Activated CD4-positive, alpha-beta memory T cell treated with anti-CD3 and anti-CD28 coated beads, Interleukin-2, amount 10 ng/mL, durations not matched to agents 7 days and 5 days (primary cell): ENCODE data around the gene E2F3. TPM values are rescaled to one million over a fixed set of nuclear protein-coding genes. Genes with fewer than 3 reads are reported as not detected.
"Not testable (repeated sequence)": the region's sequence is repeated elsewhere in the genome, so short reads cannot be mapped to it uniquely, and the experiment has no call there.

Experiments
- CTCF ChIA-PET: fragments of 350-600 bp; sonication (Branson Sonifier 250); formaldehyde crosslinking; loops from one replicate; lab custom pipeline; 2021; ENCODE audit warnings: antibody characterized with exemption, inconsistent platforms; lab: Charles Lee
- POLR2A ChIA-PET: fragments of 350-600 bp; sonication (Branson Sonifier 250); formaldehyde crosslinking; loops from one replicate; lab custom pipeline; 2021; ENCODE audit warnings: antibody characterized with exemption; lab: Charles Lee
- DNase-seq: peaks from one replicate; pipeline ENCODE4 v3.0.0-alpha.2; 2020
- H3K27ac Mint-ChIP-seq: one replicate; pipeline ENCODE4 v1.8.0; 2021; ENCODE audit warnings: mild to moderate bottlenecking, mixed read lengths
- H3K27me3 Mint-ChIP-seq: one replicate; pipeline ENCODE4 v1.8.0; 2021; ENCODE audit warnings: mixed read lengths
- H3K36me3 Mint-ChIP-seq: one replicate; pipeline ENCODE4 v1.8.0; 2021; ENCODE audit warnings: low read depth, mixed read lengths
- H3K4me1 Mint-ChIP-seq: one replicate; pipeline ENCODE4 v1.8.0; 2021; ENCODE audit warnings: mixed read lengths
- H3K4me3 Mint-ChIP-seq: one replicate; pipeline ENCODE4 v1.8.0; 2021; ENCODE audit warnings: mild to moderate bottlenecking, mixed read lengths
- H3K9me3 Mint-ChIP-seq: one replicate; pipeline ENCODE4 v1.8.0; 2021; ENCODE audit warnings: mixed read lengths
- total RNA-seq, 2 experiments: library from RNA; stranded (reverse); gene quantifications; one replicate each; pipeline ENCODE4 v1.2.3, GENCODE V29; 2021

E2F3 gene
- total RNA-seq, 2 experiments from 2014 or later: 29.8 to 30.1 TPM

- Mint-ChIP-seq H3K27me3 (no peaks in the 10 kb centered on the region), H3K9me3 (no peaks in the 10 kb centered on the region)
Observed at GRCh38 chr6:20479526-20479925, 77.8 kb downstream of the E2F3 start.

GRCh38 chr6:20481281-20481680 is 79.6 kb downstream of the E2F3 start:
- POLR2A ChIA-PET: no interaction called here
- no peak overlapping the region for H3K4me3 Mint-ChIP-seq
- H3K27me3 Mint-ChIP-seq: no peaks in the 10 kb centered on the region
- CTCF ChIA-PET: interaction anchor here (1.0 kb wide), 1 partner anchor 191 kb away, joined by 4 read pairs; no protein-coding TSS in a partner anchor
- DNase-seq: no peak
- H3K4me1 Mint-ChIP-seq: no peaks in the 10 kb centered on the region
- peaks cover 69% of the 10 kb centered on the region for H3K36me3 Mint-ChIP-seq
- H3K9me3 Mint-ChIP-seq: no peaks in the 10 kb centered on the region
- no peak overlapping the region for H3K27ac Mint-ChIP-seq

More at GRCh38 chr6:20479526-20479925, 77.8 kb downstream of the E2F3 start:
- H3K4me3 Mint-ChIP-seq: no peak overlapping the region
- ChIA-PET POLR2A (no interaction called here), CTCF (no interaction called here)
- H3K36me3 Mint-ChIP-seq: peaks cover 54% of the 10 kb centered on the region
- DNase-seq: no peak
- no peak overlapping the region for H3K27ac Mint-ChIP-seq
- H3K4me1 Mint-ChIP-seq: no peaks in the 10 kb centered on the region

- no peak overlapping the region for H3K27ac Mint-ChIP-seq
Observed at GRCh38 chr6:20483887-20484497, 82.3 kb downstream of the E2F3 start.

GRCh38 chr6:20486641-20487040 is 85.0 kb downstream of the E2F3 start:
- POLR2A ChIA-PET: no interaction called here
- CTCF ChIA-PET: interaction anchor here (2.1 kb wide), 1 partner anchor 82 kb away, joined by 4 read pairs; no protein-coding TSS in a partner anchor
- no peak overlapping the region for H3K27ac Mint-ChIP-seq

More at GRCh38 chr6:20483887-20484497, 82.3 kb downstream of the E2F3 start:
- DNase-seq: no peak
- POLR2A ChIA-PET: no interaction called here
- Mint-ChIP-seq H3K4me1 (peaks cover 3% of the 10 kb centered on the region), H3K9me3 (no peaks in the 10 kb centered on the region), H3K36me3 (peaks cover 90% of the 10 kb centered on the region), H3K4me3 (no peak overlapping the region), H3K27me3 (no peaks in the 10 kb centered on the region)
- CTCF ChIA-PET: no interaction called here

GRCh38 chr6:20487669-20488375 is 86.1 kb downstream of the E2F3 start:
- ChIA-PET POLR2A (no interaction called here), CTCF (interaction anchor here (2.1 kb wide), 1 partner anchor 83 kb away, joined by 4 read pairs; no protein-coding TSS in a partner anchor)
- H3K9me3 Mint-ChIP-seq: no peaks in the 10 kb centered on the region
- H3K27ac Mint-ChIP-seq: no peak overlapping the region
- no peak overlapping the region for H3K4me3 Mint-ChIP-seq
- peaks cover 3% of the 10 kb centered on the region for H3K4me1 Mint-ChIP-seq
- H3K27me3 Mint-ChIP-seq: no peaks in the 10 kb centered on the region
- H3K36me3 Mint-ChIP-seq: peaks cover 74% of the 10 kb centered on the region
- DNase-seq: no peak

More at GRCh38 chr6:20486641-20487040, 85.0 kb downstream of the E2F3 start:
- no peaks in the 10 kb centered on the region for H3K27me3 Mint-ChIP-seq
- H3K4me3 Mint-ChIP-seq: no peak overlapping the region
- H3K36me3 Mint-ChIP-seq: peaks cover 85% of the 10 kb centered on the region
- H3K4me1 Mint-ChIP-seq: peaks cover 3% of the 10 kb centered on the region
- no peak for DNase-seq
- no peaks in the 10 kb centered on the region for H3K9me3 Mint-ChIP-seq

GRCh38 chr6:20490591-20490990 is 88.9 kb downstream of the E2F3 start:
- no peak for DNase-seq
- Mint-ChIP-seq H3K4me3 (no peak overlapping the region), H3K36me3 (peaks cover 53% of the 10 kb centered on the region), H3K9me3 (no peaks in the 10 kb centered on the region), H3K4me1 (peaks cover 3% of the 10 kb centered on the region), H3K27ac (no peak overlapping the region), H3K27me3 (no peaks in the 10 kb centered on the region)
- CTCF ChIA-PET: no interaction called here
- POLR2A ChIA-PET: interaction anchor here (1.4 kb wide), 1 partner anchor 86 kb away, joined by 3 read pairs; no protein-coding TSS in a partner anchor

GRCh38 chr6:20492099-20492498 is 90.4 kb downstream of the E2F3 start:
- POLR2A ChIA-PET: no interaction called here

GRCh38 chr6:20497216-20498040 is 95.7 kb downstream of the E2F3 start:
- Mint-ChIP-seq H3K36me3 (peaks cover 4% of the 10 kb centered on the region), H3K4me1 (no peaks in the 10 kb centered on the region), H3K27ac (no peak overlapping the region), H3K9me3 (no peaks in the 10 kb centered on the region), H3K4me3 (no peak overlapping the region), H3K27me3 (no peaks in the 10 kb centered on the region)
- CTCF ChIA-PET: no interaction called here
- no peak for DNase-seq
- POLR2A ChIA-PET: interaction anchor here (1.0 kb wide), 1 partner anchor 93 kb away, joined by 3 read pairs; no protein-coding TSS in a partner anchor

More at GRCh38 chr6:20492099-20492498, 90.4 kb downstream of the E2F3 start:
- peaks cover 40% of the 10 kb centered on the region for H3K36me3 Mint-ChIP-seq
- H3K9me3 Mint-ChIP-seq: no peaks in the 10 kb centered on the region
- H3K27me3 Mint-ChIP-seq: no peaks in the 10 kb centered on the region
- CTCF ChIA-PET: no interaction called here
- no peak overlapping the region for H3K4me3 Mint-ChIP-seq
- no peak for DNase-seq
- no peaks in the 10 kb centered on the region for H3K4me1 Mint-ChIP-seq
- H3K27ac Mint-ChIP-seq: no peak overlapping the region

GRCh38 chr6:20498041-20498385 is 96.3 kb downstream of the E2F3 start:
- Mint-ChIP-seq H3K36me3 (peaks cover 3% of the 10 kb centered on the region), H3K4me3 (no peak overlapping the region), H3K9me3 (no peaks in the 10 kb centered on the region), H3K27me3 (no peaks in the 10 kb centered on the region), H3K27ac (no peak overlapping the region), H3K4me1 (no peaks in the 10 kb centered on the region)
- ChIA-PET POLR2A (interaction anchor here (1.0 kb wide), 1 partner anchor 93 kb away, joined by 3 read pairs; no protein-coding TSS in a partner anchor), CTCF (no interaction called here)
- no peak for DNase-seq

- Mint-ChIP-seq H3K27ac (no peak overlapping the region), H3K27me3 (peaks cover 16% of the 10 kb centered on the region), H3K9me3 (no peaks in the 10 kb centered on the region), H3K4me3 (no peak overlapping the region), H3K4me1 (no peaks in the 10 kb centered on the region), H3K36me3 (no peaks in the 10 kb centered on the region)
- CTCF ChIA-PET: no interaction called here
- POLR2A ChIA-PET: no interaction called here
- no peak for DNase-seq
Observed at GRCh38 chr6:20509212-20509611, 107.5 kb downstream of the E2F3 start.

GRCh38 chr6:20511852-20512251 is 110.2 kb downstream of the E2F3 start:
- H3K4me1 Mint-ChIP-seq: no peaks in the 10 kb centered on the region
- H3K36me3 Mint-ChIP-seq: no peaks in the 10 kb centered on the region
- no peak for DNase-seq
- no peaks in the 10 kb centered on the region for H3K9me3 Mint-ChIP-seq
- H3K4me3 Mint-ChIP-seq: no peak overlapping the region
- CTCF ChIA-PET: no interaction called here
- no peak overlapping the region for H3K27ac Mint-ChIP-seq
- H3K27me3 Mint-ChIP-seq: peaks cover 16% of the 10 kb centered on the region
- POLR2A ChIA-PET: no interaction called here

- H3K36me3 Mint-ChIP-seq, POLR2A ChIA-PET, H3K9me3 Mint-ChIP-seq, DNase-seq, H3K27ac Mint-ChIP-seq, H3K4me3 Mint-ChIP-seq, H3K4me1 Mint-ChIP-seq, CTCF ChIA-PET: not testable (repeated sequence)
- H3K27me3 Mint-ChIP-seq: peaks cover 18% of the 10 kb centered on the region
Observed at GRCh38 chr6:20525208-20525607, 123.5 kb downstream of the E2F3 start.

- H3K27ac Mint-ChIP-seq, H3K4me3 Mint-ChIP-seq: not testable (repeated sequence)
- CTCF ChIA-PET: interaction anchor here (0.7 to 4.0 kb wide), 14 partner anchors 9 to 436 kb away, joined by 3 to 56 read pairs (median 10); no protein-coding TSS in a partner anchor
Observed at GRCh38 chr6:20529086-20529448, 127.4 kb downstream of the E2F3 start.

More at GRCh38 chr6:20529086-20529448, 127.4 kb downstream of the E2F3 start:
- POLR2A ChIA-PET: interaction anchor here (1.4 to 2.5 kb wide), 2 partner anchors 14 to 209 kb away, joined by 3 to 9 read pairs; no protein-coding TSS in a partner anchor
- H3K27me3 Mint-ChIP-seq, H3K36me3 Mint-ChIP-seq, H3K9me3 Mint-ChIP-seq, DNase-seq: not testable (repeated sequence)
- H3K4me1 Mint-ChIP-seq: peaks cover 20% of the 10 kb centered on the region
